Measurements from ENCODE around the gene SIX2. TPM values are rescaled to one million over a fixed set of nuclear protein-coding genes. Genes with fewer than 3 reads are reported as not detected.

The SIX2 gene
- total and polyA plus RNA-seq, 9 of the 15 experiments (the other 6 are each of a cell fraction or from before 2014, with no cell fraction given), result not detected

DNA sequence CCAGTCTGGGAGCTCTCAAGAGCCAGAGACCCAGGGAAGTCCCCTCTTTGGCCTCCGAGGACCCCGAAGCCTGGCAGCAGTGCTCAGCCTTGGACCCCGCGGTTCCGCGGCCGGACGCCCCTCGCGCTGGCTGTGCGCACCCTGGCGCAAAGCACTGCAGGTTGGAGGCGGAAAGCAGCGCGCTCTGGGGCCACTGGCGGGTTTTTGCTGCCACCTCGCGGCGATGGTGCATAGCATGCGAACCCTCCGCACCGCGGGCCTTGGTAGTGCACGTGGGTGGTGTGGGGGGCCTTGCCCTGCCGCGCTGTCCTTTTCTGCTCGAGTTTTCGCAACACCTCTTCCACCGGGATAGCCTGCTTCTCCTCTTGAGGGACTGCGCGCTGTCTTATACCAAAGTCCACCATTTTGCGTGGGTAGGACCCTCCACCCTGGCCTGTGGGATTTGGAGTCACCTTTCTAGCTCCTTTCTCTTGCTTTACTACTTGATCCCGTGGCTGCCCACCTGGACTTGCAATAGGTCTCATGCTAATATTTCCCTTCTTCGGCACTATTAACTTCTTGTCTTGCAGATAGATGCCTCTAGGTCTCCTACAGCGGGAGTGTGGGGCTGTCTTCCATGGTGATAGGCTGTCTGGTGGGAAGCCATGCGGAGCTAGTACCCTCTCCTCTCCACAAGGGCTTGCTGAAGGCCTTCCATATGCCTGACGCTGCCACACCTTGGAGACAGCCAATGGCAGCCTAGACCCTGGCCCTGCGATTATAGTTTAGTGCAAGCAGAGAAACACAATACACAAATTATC, 53.5 kb downstream of the SIX2 start (continued):
- TF ChIP-seq ZNF764 (CRISPR knock-in tag; IDR thresholded peaks at IDR 0.05; ENCODE audit: low read depth) (no peak), ETV1 (tag; conservative IDR thresholded peaks at IDR 0.05; ENCODE audit: low read depth) (no peak), ZNF384 (IDR thresholded peaks at IDR 0.05; ENCODE audit: low read depth, low read length) (no peak), MAZ (CRISPR knock-in tag; conservative IDR thresholded peaks at IDR 0.05 in 1 of 2, IDR thresholded peaks at IDR 0.05 in 1 of 2) (no peak; a peak in 1 of 4 replicates), ZNF212 (CRISPR knock-in tag; IDR thresholded peaks at IDR 0.05) (no peak), PRPF4 (IDR thresholded peaks at IDR 0.05; ENCODE audit: insufficient read depth, low read depth, low read length, poor library complexity, severe bottlenecking) (no peak), GABPB2 (CRISPR knock-in tag; conservative IDR thresholded peaks at IDR 0.05) (no peak), L3MBTL2 (IDR thresholded peaks at IDR 0.05) (peak; percentile 41; the same call in 1 of the 2 replicates), MTA3 (IDR thresholded peaks at IDR 0.05; ENCODE audit: borderline replicate concordance) (0 out of 2 replicates have a peak, but pooled peaks have one; percentile 43), CREM (IDR thresholded peaks at IDR 0.05; ENCODE audit: low read depth) (0 out of 2 replicates have a peak, but pooled peaks have one; percentile 27), CXXC5 (CRISPR knock-in tag; IDR thresholded peaks at IDR 0.05) (0 out of 2 replicates have a peak, but pooled peaks have one; percentile 31), CEBPZ (IDR thresholded peaks at IDR 0.05; ENCODE audit: borderline replicate concordance, low read depth, low read length) (no peak)
- TF ChIP-seq, protein P1, sequence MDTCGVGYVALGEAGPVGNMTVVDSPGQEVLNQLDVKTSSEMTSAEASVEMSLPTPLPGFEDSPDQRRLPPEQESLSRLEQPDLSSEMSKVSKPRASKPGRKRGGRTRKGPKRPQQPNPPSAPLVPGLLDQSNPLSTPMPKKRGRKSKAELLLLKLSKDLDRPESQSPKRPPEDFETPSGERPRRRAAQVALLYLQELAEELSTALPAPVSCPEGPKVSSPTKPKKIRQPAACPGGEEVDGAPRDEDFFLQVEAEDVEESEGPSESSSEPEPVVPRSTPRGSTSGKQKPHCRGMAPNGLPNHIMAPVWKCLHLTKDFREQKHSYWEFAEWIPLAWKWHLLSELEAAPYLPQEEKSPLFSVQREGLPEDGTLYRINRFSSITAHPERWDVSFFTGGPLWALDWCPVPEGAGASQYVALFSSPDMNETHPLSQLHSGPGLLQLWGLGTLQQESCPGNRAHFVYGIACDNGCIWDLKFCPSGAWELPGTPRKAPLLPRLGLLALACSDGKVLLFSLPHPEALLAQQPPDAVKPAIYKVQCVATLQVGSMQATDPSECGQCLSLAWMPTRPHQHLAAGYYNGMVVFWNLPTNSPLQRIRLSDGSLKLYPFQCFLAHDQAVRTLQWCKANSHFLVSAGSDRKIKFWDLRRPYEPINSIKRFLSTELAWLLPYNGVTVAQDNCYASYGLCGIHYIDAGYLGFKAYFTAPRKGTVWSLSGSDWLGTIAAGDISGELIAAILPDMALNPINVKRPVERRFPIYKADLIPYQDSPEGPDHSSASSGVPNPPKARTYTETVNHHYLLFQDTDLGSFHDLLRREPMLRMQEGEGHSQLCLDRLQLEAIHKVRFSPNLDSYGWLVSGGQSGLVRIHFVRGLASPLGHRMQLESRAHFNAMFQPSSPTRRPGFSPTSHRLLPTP (IDR thresholded peaks at IDR 0.05; ENCODE audit: borderline replicate concordance, extremely low read depth, insufficient read length), result no peak
- TF ChIP-seq, protein P2, sequence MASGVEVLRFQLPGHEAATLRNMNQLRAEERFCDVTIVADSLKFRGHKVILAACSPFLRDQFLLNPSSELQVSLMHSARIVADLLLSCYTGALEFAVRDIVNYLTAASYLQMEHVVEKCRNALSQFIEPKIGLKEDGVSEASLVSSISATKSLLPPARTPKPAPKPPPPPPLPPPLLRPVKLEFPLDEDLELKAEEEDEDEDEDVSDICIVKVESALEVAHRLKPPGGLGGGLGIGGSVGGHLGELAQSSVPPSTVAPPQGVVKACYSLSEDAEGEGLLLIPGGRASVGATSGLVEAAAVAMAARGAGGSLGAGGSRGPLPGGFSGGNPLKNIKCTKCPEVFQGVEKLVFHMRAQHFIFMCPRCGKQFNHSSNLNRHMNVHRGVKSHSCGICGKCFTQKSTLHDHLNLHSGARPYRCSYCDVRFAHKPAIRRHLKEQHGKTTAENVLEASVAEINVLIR (CRISPR knock-in tag; IDR thresholded peaks at IDR 0.05), result no peak
- TF ChIP-seq, protein P3, sequence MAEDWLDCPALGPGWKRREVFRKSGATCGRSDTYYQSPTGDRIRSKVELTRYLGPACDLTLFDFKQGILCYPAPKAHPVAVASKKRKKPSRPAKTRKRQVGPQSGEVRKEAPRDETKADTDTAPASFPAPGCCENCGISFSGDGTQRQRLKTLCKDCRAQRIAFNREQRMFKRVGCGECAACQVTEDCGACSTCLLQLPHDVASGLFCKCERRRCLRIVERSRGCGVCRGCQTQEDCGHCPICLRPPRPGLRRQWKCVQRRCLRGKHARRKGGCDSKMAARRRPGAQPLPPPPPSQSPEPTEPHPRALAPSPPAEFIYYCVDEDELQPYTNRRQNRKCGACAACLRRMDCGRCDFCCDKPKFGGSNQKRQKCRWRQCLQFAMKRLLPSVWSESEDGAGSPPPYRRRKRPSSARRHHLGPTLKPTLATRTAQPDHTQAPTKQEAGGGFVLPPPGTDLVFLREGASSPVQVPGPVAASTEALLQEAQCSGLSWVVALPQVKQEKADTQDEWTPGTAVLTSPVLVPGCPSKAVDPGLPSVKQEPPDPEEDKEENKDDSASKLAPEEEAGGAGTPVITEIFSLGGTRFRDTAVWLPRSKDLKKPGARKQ (CRISPR knock-in tag; IDR thresholded peaks at IDR 0.05), result no peak

Measured in K562 (cell line).